Common myeloid progenitor, CD34-positive (primary cell): Measurements from ENCODE around the gene NOS1AP.

Source experiments
- CTCF ChIA-PET: fragments of 350-600 bp; sonication (Branson Sonifier 250); formaldehyde crosslinking; loops from one replicate; lab custom pipeline; 2021; ENCODE audit warnings: antibody characterized with exemption; lab: Charles Lee
- POLR2A ChIA-PET: fragments of 350-600 bp; sonication (Branson Sonifier 250); formaldehyde crosslinking; loops from one replicate; lab custom pipeline; 2021; ENCODE audit warnings: antibody characterized with exemption; lab: Charles Lee
- DNase-seq, 3 donors: peaks; one replicate each; pipeline versions ENCODE4 v3.0.0 to v3.0.0-alpha.2; 2013
- H3K27ac ChIP-seq, 2 experiments: 1 replicate in 1 of 2; 2 replicates in 1 of 2; pipeline ENCODE4 v1.7.0; 2013; ENCODE audit warnings: inconsistent platforms in 2 of 2, low read length in 2 of 2, mild to moderate bottlenecking in 2 of 2, low read depth in 1 of 2, moderate library complexity in 1 of 2; ENCODE audit not compliant: severe bottlenecking in 2 of 2, insufficient read depth in 1 of 2, poor library complexity in 1 of 2
- H3K27me3 ChIP-seq, 5 experiments: replicated peaks in 2 of 5; 1 replicate in 3 of 5; 2 replicates in 2 of 5; pipeline versions ENCODE4 v1.6.1 to v1.7.0; 2013; ENCODE audit warnings: low read length in 4 of 5, mild to moderate bottlenecking in 2 of 5, moderate library complexity in 2 of 5, inconsistent platforms in 1 of 5; ENCODE audit not compliant: insufficient read depth in 5 of 5, control insufficient read depth in 4 of 5
- H3K36me3 ChIP-seq, 4 experiments: 1 replicate in 2 of 4; 2 replicates in 2 of 4; pipeline versions ENCODE4 v1.6.1 to v1.7.0; 2013; ENCODE audit warnings: low read length in 3 of 4, control low read depth in 1 of 4, mild to moderate bottlenecking in 1 of 4; ENCODE audit not compliant: control insufficient read depth in 4 of 4, insufficient read depth in 4 of 4
- H3K4me1 ChIP-seq, 4 experiments: 1 replicate in 3 of 4; 2 replicates in 1 of 4; pipeline versions ENCODE4 v1.6.1 to v1.7.1; 2013; ENCODE audit warnings: low read length in 3 of 4, mild to moderate bottlenecking in 3 of 4, control low read depth in 1 of 4, inconsistent platforms in 1 of 4, moderate library complexity in 1 of 4; ENCODE audit not compliant: control insufficient read depth in 4 of 4, insufficient read depth in 4 of 4; ENCODE audit errors: control extremely low read depth in 1 of 4
- H3K4me3 ChIP-seq, 7 experiments: 1 replicate in 4 of 7; 2 replicates in 3 of 7; pipeline versions ENCODE4 v1.5.1 to v1.7.0; 2013; ENCODE audit warnings: mild to moderate bottlenecking in 7 of 7, low read length in 6 of 7, moderate library complexity in 6 of 7, inconsistent platforms in 2 of 7, low read depth in 2 of 7, control low read depth in 1 of 7; ENCODE audit not compliant: insufficient read depth in 4 of 7, control insufficient read depth in 1 of 7; ENCODE audit errors: extremely low read depth in 1 of 7
- H3K9me3 ChIP-seq, 5 experiments: 1 replicate in 4 of 5; 2 replicates in 1 of 5; pipeline versions ENCODE4 v1.6.1 to v1.7.1; 2013; ENCODE audit warnings: low read length in 4 of 5, mild to moderate bottlenecking in 2 of 5, inconsistent platforms in 1 of 5, low read depth in 1 of 5, moderate library complexity in 1 of 5; ENCODE audit not compliant: control insufficient read depth in 4 of 5, insufficient read depth in 2 of 5; ENCODE audit errors: control extremely low read depth in 1 of 5
- WGBS: methylation state at CpG from one replicate; pipeline ENCODE4 v1.1.5; 2013; ENCODE audit not compliant: insufficient coverage; 5-methylcytosine and 5-hydroxymethylcytosine counted together

The NOS1AP gene

GRCh38 chr1:162327144-162327787 lies 257.8 kb downstream of the NOS1AP start:
- no peak overlapping the region for H3K27ac ChIP-seq
- no peak overlapping the region for H3K4me3 ChIP-seq
- POLR2A ChIA-PET = no interaction called here
- no peaks in the 10 kb centered on the region for H3K9me3 ChIP-seq
- H3K27me3 ChIP-seq = no peaks in the 10 kb centered on the region
- H3K4me1 ChIP-seq = no peaks in the 10 kb centered on the region
- H3K36me3 ChIP-seq = no peaks in the 10 kb centered on the region
- CTCF ChIA-PET = interaction anchor here (1.3 kb wide), 1 partner anchor 14 kb away, joined by 3 read pairs; no protein-coding TSS in a partner anchor
- WGBS = 100% methylated on average over 1 of the region's 2 CpGs
- no peak for DNase-seq

DNA sequence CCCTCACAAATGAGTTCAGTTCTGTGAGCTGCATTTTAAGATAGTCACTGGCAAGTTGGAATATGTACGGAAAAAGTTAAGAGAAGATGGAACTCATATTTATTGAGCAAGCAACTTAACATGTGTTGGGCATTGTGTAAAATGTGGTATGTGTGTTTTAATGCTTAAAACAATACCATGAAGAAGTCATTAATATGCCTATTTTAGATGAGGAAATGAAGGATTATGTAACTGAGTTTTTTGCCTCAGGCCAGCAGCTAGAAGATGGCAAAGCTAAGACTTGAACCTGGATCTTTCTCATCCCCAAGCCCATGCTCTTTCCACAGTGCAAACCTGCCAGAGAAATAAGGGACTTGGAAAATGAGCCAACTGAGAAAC lies 258.3 kb downstream of the NOS1AP start:
- ChIA-PET POLR2A (no interaction called here), CTCF (interaction anchor here (1.3 kb wide), 1 partner anchor 13 kb away, joined by 3 read pairs; no protein-coding TSS in a partner anchor)
- Histone ChIP-seq H3K9me3 (no peaks in the 10 kb centered on the region), H3K27me3 (no peaks in the 10 kb centered on the region), H3K27ac (no peak overlapping the region), H3K36me3 (no peaks in the 10 kb centered on the region), H3K4me1 (no peaks in the 10 kb centered on the region), H3K4me3 (no peak overlapping the region)
- no peak for DNase-seq
- 80% methylated on average over 1 of the region's 1 CpG for WGBS

DNA sequence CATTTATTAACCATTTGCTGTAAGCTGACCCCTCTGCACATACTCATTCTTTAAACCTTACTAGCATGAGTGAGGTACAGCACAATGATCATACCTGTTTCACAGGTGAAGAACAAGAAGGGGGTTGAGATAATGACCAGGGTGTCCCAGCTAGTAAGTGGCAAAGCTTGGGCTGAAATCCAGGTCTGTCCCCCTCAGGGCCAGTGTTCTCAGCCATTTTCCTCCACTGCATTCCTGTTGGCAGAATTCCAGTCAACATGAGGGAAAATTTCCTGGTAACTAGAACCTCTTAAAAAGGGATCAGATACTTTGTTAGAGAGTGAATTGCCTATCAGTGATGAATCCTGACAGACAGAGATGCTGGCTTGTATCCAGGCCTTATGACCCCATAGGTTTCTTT lies 259.0 kb downstream of the NOS1AP start:
- no peak overlapping the region for H3K27ac ChIP-seq
- no peaks in the 10 kb centered on the region for H3K9me3 ChIP-seq
- H3K27me3 ChIP-seq = no peaks in the 10 kb centered on the region
- no peaks in the 10 kb centered on the region for H3K36me3 ChIP-seq
- ChIA-PET CTCF (interaction anchor here (1.3 kb wide), 1 partner anchor 13 kb away, joined by 3 read pairs; no protein-coding TSS in a partner anchor), POLR2A (no interaction called here)
- H3K4me1 ChIP-seq = no peaks in the 10 kb centered on the region
- H3K4me3 ChIP-seq = no peak overlapping the region
- DNase-seq = no peak

- ChIA-PET POLR2A (no interaction called here), CTCF (no interaction called here)
- no peaks in the 10 kb centered on the region for H3K36me3 ChIP-seq
- WGBS = 100% methylated on average over 1 of the region's 3 CpGs
- no peak for DNase-seq
- no peaks in the 10 kb centered on the region for H3K27me3 ChIP-seq
- H3K27ac ChIP-seq = no peak overlapping the region
- no peaks in the 10 kb centered on the region for H3K9me3 ChIP-seq
- H3K4me1 ChIP-seq = no peaks in the 10 kb centered on the region
- no peak overlapping the region for H3K4me3 ChIP-seq
These were observed 260.3 kb downstream of the NOS1AP start for GRCh38 chr1:162329826-162330225.

GRCh38 chr1:162333991-162334390 lies 264.5 kb downstream of the NOS1AP start:
- POLR2A ChIA-PET = no interaction called here
- no peak overlapping the region for H3K27ac ChIP-seq
- H3K9me3 ChIP-seq = no peaks in the 10 kb centered on the region
- no peak overlapping the region for H3K4me3 ChIP-seq
- no peaks in the 10 kb centered on the region for H3K27me3 ChIP-seq
- DNase-seq = no peak
- H3K36me3 ChIP-seq = no peaks in the 10 kb centered on the region
- CTCF ChIA-PET = no interaction called here
- H3K4me1 ChIP-seq = no peaks in the 10 kb centered on the region

DNA sequence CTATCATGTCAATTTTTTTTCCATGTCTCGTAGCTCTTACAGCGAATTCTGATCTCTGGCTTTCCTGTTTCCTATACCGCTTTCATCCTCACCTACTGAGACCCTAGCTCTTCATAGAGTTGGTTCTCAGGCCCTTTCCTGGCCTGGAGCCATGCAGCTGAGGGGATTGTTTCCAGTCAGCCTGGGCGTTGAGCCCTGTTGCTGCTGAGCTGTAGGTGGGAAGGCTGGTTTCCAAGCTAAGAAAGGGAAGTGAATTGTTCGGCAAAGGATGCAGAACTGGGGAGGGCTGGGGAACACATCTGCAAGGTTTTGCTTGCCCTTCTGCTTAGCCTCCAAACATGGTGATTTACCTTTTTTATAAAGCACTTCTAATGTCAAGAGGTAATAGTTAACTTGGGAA lies 265.6 kb downstream of the NOS1AP start:
- POLR2A ChIA-PET = no interaction called here
- no peaks in the 10 kb centered on the region for H3K27me3 ChIP-seq
- no peak overlapping the region for H3K27ac ChIP-seq
- WGBS = 86% methylated on average over 4 of the region's 5 CpGs
- H3K4me1 ChIP-seq = no peaks in the 10 kb centered on the region
- no peaks in the 10 kb centered on the region for H3K36me3 ChIP-seq
- CTCF ChIA-PET = no interaction called here
- DNase-seq = no peak
- no peak overlapping the region for H3K4me3 ChIP-seq
- no peaks in the 10 kb centered on the region for H3K9me3 ChIP-seq

GRCh38 chr1:162336621-162337285 lies 267.3 kb downstream of the NOS1AP start:
- Histone ChIP-seq H3K4me1 (no peaks in the 10 kb centered on the region), H3K27ac (no peak overlapping the region), H3K36me3 (no peaks in the 10 kb centered on the region), H3K4me3 (no peak overlapping the region), H3K9me3 (no peaks in the 10 kb centered on the region), H3K27me3 (no peaks in the 10 kb centered on the region)
- ChIA-PET POLR2A (no interaction called here), CTCF (interaction anchor here (0.8 kb wide), 1 partner anchor 21 kb away, joined by 3 read pairs; no protein-coding TSS in a partner anchor)
- 100% methylated on average over 4 of the region's 7 CpGs for WGBS
- DNase-seq = no peak
